ENCODE results near the gene CACNA2D2. TPM values are rescaled to one million over a fixed set of nuclear protein-coding genes. Genes with fewer than 3 reads are reported as not detected.

The CACNA2D2 gene
- total and polyA plus RNA-seq, 11 donors = 0.49 to 3.6 (median 1.5) TPM

DNA sequence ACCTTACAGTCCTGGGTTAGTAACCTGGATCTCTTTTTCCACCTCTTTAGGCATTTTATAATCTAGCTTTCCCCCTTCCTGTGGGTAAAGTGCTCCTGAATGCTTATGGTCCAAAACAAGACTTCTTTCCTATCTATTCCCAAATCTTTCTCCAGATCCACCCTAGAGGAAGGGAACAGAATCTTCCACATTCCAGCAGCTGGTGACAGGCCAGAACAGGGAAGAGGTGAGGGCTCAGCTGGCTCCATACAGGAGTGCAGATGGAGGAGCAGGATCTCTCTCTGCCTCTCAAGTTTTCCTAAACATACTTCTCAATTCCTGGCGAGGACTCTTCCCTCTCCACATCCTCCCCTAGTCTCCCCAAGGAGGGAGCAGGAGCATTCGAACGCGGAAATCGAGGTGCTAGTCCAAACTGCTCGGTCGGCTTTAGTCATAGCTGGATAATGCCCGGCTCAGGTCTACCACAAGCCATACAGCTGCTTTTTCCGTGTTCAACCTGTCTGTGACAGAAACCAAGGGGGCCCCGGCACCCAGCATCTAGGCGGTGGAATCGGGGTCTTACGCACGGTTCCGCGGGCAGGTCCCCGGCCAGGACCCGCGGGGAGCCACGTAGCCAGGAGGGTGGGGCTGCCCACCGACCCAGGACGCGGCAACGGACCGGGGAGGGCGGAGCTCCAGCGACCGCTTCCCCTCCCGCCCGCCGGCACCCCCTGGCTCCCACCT, 166.8 kb downstream of the CACNA2D2 start:
- Histone ChIP-seq H3K36me3 (peaks cover 0 to 32% (median 8%) of the 10 kb centered on the region in 9 donors), H3K9me3 (no peaks in the 10 kb centered on the region), H3K4me1 (peaks cover 13 to 87% (median 73%) of the 10 kb centered on the region in 12 donors), H3K4me3 (peak overlapping the region; percentile 70 to 97 (median 92)), H3K27ac (peak overlapping the region; percentile 92 to 100 (median 98)), H3K27me3 (peaks cover 0 to 4% (median 0%) of the 10 kb centered on the region in 9 donors)
- intact Hi-C loops (cut with DNase I) = loop anchor here in 1 of 10 donors (1.0 kb wide), 1 partner anchor 33 kb away; the partner anchor contains the start of gene HYAL1
- 0 to 1% (median 0%) methylated on average over 20 to 31 of the region's 31 CpGs for WGBS, 4 donors
- DNase-seq = no peak
- TF ChIP-seq, protein P1, sequence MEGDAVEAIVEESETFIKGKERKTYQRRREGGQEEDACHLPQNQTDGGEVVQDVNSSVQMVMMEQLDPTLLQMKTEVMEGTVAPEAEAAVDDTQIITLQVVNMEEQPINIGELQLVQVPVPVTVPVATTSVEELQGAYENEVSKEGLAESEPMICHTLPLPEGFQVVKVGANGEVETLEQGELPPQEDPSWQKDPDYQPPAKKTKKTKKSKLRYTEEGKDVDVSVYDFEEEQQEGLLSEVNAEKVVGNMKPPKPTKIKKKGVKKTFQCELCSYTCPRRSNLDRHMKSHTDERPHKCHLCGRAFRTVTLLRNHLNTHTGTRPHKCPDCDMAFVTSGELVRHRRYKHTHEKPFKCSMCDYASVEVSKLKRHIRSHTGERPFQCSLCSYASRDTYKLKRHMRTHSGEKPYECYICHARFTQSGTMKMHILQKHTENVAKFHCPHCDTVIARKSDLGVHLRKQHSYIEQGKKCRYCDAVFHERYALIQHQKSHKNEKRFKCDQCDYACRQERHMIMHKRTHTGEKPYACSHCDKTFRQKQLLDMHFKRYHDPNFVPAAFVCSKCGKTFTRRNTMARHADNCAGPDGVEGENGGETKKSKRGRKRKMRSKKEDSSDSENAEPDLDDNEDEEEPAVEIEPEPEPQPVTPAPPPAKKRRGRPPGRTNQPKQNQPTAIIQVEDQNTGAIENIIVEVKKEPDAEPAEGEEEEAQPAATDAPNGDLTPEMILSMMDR (IDR thresholded peaks at IDR 0.05) = no peak
- no peak for TF ChIP-seq POLR2A (IDR thresholded peaks at IDR 0.05)
- ATAC-seq = peak in 2 of 4 donors; percentile 0

DNA sequence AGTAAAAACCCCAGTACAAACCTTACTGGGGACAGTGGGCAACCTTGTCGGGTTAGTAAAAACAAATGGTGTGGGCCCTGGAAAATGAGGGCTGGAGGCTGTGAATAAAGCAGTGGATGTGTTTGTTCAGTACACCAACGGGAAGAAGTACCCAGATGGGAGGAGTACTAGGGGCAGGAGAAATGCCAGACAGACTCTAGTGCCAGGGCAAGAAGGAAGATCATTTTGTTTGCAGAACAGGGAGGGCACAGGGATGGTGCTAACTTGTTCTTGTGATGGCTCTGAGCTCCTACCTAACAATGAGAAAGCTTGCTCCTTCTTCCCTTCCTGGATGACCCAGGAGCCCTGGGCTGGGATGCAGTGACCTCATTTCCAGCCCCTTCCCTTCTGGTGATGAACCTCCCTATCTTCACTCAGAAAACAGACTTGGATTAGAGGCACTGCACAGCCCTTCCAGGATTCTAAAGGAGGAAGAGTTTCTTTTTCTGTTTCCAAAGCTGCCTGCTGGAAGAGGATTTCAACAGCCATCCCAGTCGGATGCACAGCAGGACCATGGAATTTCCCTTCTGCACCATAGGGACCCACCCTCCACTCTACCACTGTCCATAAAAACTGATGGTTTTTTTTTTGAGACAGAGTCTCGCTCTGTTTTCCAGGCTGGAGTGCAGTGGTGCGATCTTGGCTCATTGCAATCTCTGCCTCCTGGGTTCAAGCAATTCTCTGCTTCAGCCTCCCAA, 168.9 kb downstream of the CACNA2D2 start:
- intact Hi-C loops (cut with DNase I) = no loop called here
- no peaks in the 10 kb centered on the region for H3K27me3 ChIP-seq
- H3K36me3 ChIP-seq = peaks cover 0 to 53% (median 29%) of the 10 kb centered on the region in 9 donors
- H3K27ac ChIP-seq = peak overlapping the region; percentile 92 to 100 (median 98)
- 34 to 60% (median 49%) methylated on average over 5 of the region's 5 CpGs for WGBS, 4 donors
- DNase-seq (no peak), ATAC-seq (peak in 1 of 4 donors; percentile 1)
- peaks cover 8 to 66% (median 56%) of the 10 kb centered on the region in 12 donors for H3K4me1 ChIP-seq
- H3K9me3 ChIP-seq = no peaks in the 10 kb centered on the region
- H3K4me3 ChIP-seq = peak overlapping the region in 11 of 12 donors; percentile 5 to 97 (median 92)
- TF ChIP-seq POLR2A (IDR thresholded peaks at IDR 0.05) = no peak
- TF ChIP-seq, protein P1 (IDR thresholded peaks at IDR 0.05) = no peak

DNA sequence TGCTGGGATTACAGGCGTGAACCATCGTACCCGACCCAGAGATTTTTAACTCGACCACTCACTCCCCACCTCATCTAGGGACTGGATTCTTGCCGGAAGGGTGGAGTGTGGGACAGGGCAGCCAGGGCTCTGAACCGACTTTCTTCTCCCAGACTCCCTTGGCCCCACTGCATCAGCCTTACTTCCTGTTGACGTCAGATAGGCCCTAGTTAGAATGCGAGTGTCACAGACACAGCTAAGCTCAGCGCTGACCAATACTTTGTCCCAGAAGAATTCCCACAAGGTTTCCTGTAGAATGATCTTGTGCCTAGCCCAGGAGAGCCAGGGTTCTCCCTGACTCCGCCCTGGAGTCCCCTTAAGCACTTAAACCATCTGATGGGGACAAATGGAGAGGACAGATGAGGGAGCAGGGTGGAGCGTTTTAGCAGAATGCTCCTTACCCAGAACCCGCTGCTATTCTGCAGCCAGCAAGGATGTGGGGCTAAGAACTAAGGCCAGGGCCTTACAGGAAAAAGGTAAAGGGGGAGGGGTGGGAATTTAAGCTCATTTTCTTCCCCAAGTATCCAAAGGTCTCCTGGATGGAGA, 169.6 kb downstream of the CACNA2D2 start:
- WGBS, 4 donors = 37 to 49% (median 43%) methylated on average over 12 of the region's 12 CpGs
- H3K36me3 ChIP-seq = peaks cover 0 to 59% (median 34%) of the 10 kb centered on the region in 9 donors
- H3K27me3 ChIP-seq = no peaks in the 10 kb centered on the region
- peak; percentile 45 to 70 (median 46) for ATAC-seq
- TF ChIP-seq, protein P1 (IDR thresholded peaks at IDR 0.05) = no peak
- peak in 1 of 2 donors; percentile 58 for TF ChIP-seq POLR2A (IDR thresholded peaks at IDR 0.05)
- H3K27ac ChIP-seq = peak overlapping the region; percentile 92 to 100 (median 98)
- H3K9me3 ChIP-seq = no peaks in the 10 kb centered on the region
- DNase-seq = peak; percentile 66 to 87 (median 86)
- H3K4me1 ChIP-seq = peaks cover 8 to 61% (median 52%) of the 10 kb centered on the region in 12 donors
- intact Hi-C loops (cut with DNase I) = no loop called here
- peak overlapping the region in 11 of 12 donors; percentile 5 to 97 (median 92) for H3K4me3 ChIP-seq

Data from heart left ventricle (tissue), 16 donors.